ENCODE measurements around the gene DENND1C. TPM values are rescaled to one million over a fixed set of nuclear protein-coding genes. Genes with fewer than 3 reads are reported as not detected.

The DENND1C gene
- total and polyA plus RNA-seq, 2 of the 8 experiments (the other 6 are each of a cell fraction or from before 2014, with no cell fraction given) = 3.6 to 4.0 TPM

- TF ChIP-seq KDM4A (IDR thresholded peaks at IDR 0.05; ENCODE audit: low read depth, low read length, severe bottlenecking) (peak; percentile 4), SAP30 (IDR thresholded peaks at IDR 0.05; ENCODE audit: insufficient read depth, insufficient replicate concordance, low read length) (no peak), PHF8 (conservative IDR thresholded peaks at IDR 0.05; ENCODE audit: low read depth, low read length) (no peak), YY1 (IDR thresholded peaks at IDR 0.05; ENCODE audit: low read depth, low read length) (no peak), POLR2AphosphoS5 (IDR thresholded peaks at IDR 0.05; ENCODE audit: low read depth, low read length) (0 out of 2 replicates have a peak, but pooled peaks have one; percentile 18), BRCA1 (IDR thresholded peaks at IDR 0.05; ENCODE audit: low read depth, low read length) (no peak), CEBPB (IDR thresholded peaks at IDR 0.05; ENCODE audit: low read depth, low read length) (no peak), TEAD4 (IDR thresholded peaks at IDR 0.05; ENCODE audit: low read depth, low read length) (peak; percentile 81), NANOG (IDR thresholded peaks at IDR 0.05; ENCODE audit: insufficient read depth, low read depth, low read length, poor library complexity, severe bottlenecking) (no peak), RAD21 (IDR thresholded peaks at IDR 0.05 in 1 of 2, conservative IDR thresholded peaks at IDR 0.05 in 1 of 2; ENCODE audit: low read depth in 2 of 2, low read length in 2 of 2) (peak; percentile 9 to 38; a peak in 2 of 4 replicates), MAFK (IDR thresholded peaks at IDR 0.05; ENCODE audit: low read depth, low read length) (no peak), RFX5 (IDR thresholded peaks at IDR 0.05; ENCODE audit: borderline replicate concordance, low read depth, low read length) (no peak), SRF (IDR thresholded peaks at IDR 0.05; ENCODE audit: low read depth, low read length) (no peak), BACH1 (IDR thresholded peaks at IDR 0.05; ENCODE audit: low read length) (peak; percentile 28; the same call in 1 of the 2 replicates), BCL11A (IDR thresholded peaks at IDR 0.05; ENCODE audit: low read depth in 2 of 2, low read length in 2 of 2) (no peak), TCF12 (IDR thresholded peaks at IDR 0.05; ENCODE audit: low read depth, low read length) (peak; percentile 60; the same call in 1 of the 2 replicates), POU5F1 (IDR thresholded peaks at IDR 0.05; ENCODE audit: low read depth, low read length) (no peak), JUND (IDR thresholded peaks at IDR 0.05; ENCODE audit: low read length) (peak; percentile 7; the same call in 1 of the 2 replicates), CHD2 (IDR thresholded peaks at IDR 0.05; ENCODE audit: low read length) (no peak), KDM5A (IDR thresholded peaks at IDR 0.05; ENCODE audit: low read length) (no peak), SIX5 (IDR thresholded peaks at IDR 0.05; ENCODE audit: low read depth, low read length) (no peak)
- TF ChIP-seq, protein P1, sequence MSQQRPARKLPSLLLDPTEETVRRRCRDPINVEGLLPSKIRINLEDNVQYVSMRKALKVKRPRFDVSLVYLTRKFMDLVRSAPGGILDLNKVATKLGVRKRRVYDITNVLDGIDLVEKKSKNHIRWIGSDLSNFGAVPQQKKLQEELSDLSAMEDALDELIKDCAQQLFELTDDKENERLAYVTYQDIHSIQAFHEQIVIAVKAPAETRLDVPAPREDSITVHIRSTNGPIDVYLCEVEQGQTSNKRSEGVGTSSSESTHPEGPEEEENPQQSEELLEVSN (IDR thresholded peaks at IDR 0.05) = peak; percentile 69
- TF ChIP-seq, protein P2, sequence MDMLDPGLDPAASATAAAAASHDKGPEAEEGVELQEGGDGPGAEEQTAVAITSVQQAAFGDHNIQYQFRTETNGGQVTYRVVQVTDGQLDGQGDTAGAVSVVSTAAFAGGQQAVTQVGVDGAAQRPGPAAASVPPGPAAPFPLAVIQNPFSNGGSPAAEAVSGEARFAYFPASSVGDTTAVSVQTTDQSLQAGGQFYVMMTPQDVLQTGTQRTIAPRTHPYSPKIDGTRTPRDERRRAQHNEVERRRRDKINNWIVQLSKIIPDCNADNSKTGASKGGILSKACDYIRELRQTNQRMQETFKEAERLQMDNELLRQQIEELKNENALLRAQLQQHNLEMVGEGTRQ (IDR thresholded peaks at IDR 0.05; ENCODE audit: low read length) = no peak
These were observed 21.3 kb downstream of the DENND1C start (continued) for GRCh38 chr19:6460099-6460884.
